Activated T-cell treated with anti-CD3 and anti-CD28 coated beads for 48 hours (primary cell): ENCODE results near the gene FAM151B.

Experiments
- DNase-seq: peaks from one replicate; pipeline ENCODE4 v3.0.0-alpha.2; 2020; ENCODE audit warnings: low read depth

FAM151B gene

DNA sequence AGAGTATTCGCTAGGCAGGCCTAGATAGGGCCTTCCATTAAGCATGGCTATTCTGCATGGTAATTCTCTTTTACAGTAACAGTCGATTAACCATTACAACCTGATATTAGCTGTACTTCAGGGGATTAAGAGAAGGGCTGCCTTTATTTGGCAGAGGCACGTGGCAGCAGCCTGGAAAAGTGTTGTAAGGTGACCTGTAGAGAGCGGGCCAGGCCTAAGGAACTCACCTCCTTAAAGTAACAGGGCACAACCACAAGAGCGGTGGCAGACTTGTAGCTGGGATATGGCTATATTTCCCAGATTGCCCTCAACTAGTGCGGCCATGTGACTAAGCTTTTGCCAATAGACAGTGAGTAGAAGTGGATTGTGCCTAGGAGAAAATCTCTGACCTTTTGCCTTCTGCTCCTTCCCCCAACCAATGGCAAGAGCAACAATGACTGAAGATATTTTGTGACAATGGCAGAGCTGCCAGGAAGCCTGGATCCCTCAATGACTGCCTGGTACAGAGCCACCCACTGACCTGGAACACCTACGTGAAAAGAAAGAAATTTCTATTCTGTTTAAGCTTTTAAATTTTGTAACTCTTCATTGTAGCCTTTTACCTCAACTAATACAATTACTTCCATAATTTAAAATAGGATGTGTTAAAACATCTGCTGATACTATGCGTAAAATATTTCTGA lies 101.1 kb downstream of the FAM151B start:
- DNase-seq, result no peak

DNA sequence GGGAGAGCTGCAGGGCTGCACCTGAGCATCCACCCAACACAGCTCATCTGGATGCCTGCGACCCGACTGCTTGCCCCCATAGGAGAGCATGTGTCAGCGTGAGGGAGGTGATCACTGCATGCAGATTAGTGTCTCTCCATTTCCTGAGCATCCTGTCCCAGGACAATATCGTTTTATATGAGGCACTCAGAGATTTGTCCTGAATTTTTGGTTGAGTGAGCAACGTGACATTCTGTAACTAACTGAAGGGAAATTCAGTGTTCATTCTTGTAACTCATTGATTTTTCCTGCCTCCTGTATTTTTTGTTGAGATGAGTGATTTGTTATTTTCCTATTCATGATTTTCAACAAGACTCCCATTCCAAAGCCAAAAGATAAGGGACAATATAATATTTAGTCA lies 102.9 kb downstream of the FAM151B start:
- no peak for DNase-seq

DNA sequence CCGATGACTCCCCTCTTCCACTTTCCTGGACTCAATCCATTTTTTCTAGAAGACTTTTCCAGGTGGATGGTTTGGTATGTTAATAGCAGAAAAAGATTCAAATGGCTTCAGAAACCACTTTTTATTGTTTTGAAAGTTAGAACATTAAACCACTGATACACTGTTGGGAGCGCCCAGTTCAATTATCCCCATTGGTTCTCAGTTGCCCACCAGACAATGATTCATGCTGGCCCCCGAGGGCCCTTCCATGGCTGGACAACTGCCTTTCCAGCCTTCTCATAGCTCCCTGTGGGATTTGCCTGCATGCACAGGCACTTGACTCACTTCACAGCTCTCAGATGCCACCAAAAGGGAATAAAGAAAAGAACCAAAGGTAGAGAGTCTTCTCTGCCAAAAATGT lies 103.5 kb downstream of the FAM151B start:
- no peak for DNase-seq

DNA sequence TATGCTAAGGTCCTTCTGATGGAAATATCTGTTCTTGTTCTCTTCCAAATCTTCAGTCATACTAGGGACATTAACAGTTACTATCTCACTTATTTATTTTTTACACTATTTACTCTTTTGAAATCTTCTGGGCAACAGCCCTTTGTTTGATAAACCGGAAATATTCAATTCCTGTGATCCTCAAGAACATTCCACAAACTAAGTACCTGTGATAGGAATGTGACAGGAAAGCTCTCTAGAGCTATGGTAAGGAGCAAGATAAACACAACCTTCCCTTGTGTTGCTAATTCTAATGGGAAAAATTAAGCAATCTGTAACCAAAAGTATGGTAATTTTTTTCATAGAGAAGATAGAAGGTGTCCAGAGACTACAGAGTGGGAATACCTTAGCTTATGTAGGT lies 104.2 kb downstream of the FAM151B start:
- DNase-seq, result no peak
